B cell (primary cell): Measurements from ENCODE around the gene WFIKKN2. TPM values are rescaled to one million over a fixed set of nuclear protein-coding genes. Genes with fewer than 3 reads are reported as not detected.

ENCODE experiments used
- ATAC-seq: fragments of 200-7000 bp; cut with Tn5 transposase; one replicate; pipeline ENCODE4 v1.10.0; 2021; ENCODE audit warnings: low read depth, mild to moderate bottlenecking, moderate number of reproducible peaks, moderate library complexity
- CTCF ChIA-PET: fragments of 350-600 bp; sonication (Branson Sonifier 250); formaldehyde crosslinking; loops from one replicate; lab custom pipeline; 2021; ENCODE audit warnings: antibody characterized with exemption, inconsistent platforms; lab: Charles Lee
- POLR2A ChIA-PET: fragments of 350-600 bp; sonication (Branson Sonifier 250); formaldehyde crosslinking; loops from one replicate; lab custom pipeline; 2021; ENCODE audit warnings: antibody characterized with exemption; lab: Charles Lee
- DNase-seq: peaks from one replicate; pipeline ENCODE4 v3.0.0; 2013
- H2AFZ ChIP-seq: 2 replicates; pipeline ENCODE4 v1.6.1; 2012; ENCODE audit warnings: mild to moderate bottlenecking, low read depth, low read length; ENCODE audit not compliant: insufficient read depth, poor library complexity, severe bottlenecking
- H3K27ac ChIP-seq, 2 donors: 1 replicate in 1 of 2; 2 replicates in 1 of 2; pipeline ENCODE4 v1.5.1; 2012 to 2013; ENCODE audit warnings: low read length in 2 of 2, mild to moderate bottlenecking in 2 of 2, moderate library complexity in 1 of 2
- H3K27me3 ChIP-seq, 4 experiments: fragments of 200-600 bp in 1 of 4; sonication (generic) in 1 of 4; replicated peaks in 1 of 4; 1 replicate in 2 of 4; 2 replicates in 2 of 4; pipeline versions ENCODE4 v1.6.1 to v1.7.0; 2013 to 2016; ENCODE audit warnings: low read length in 3 of 4, mild to moderate bottlenecking in 2 of 4, mixed read lengths in 1 of 4, moderate library complexity in 1 of 4; ENCODE audit not compliant: insufficient read depth in 4 of 4, control insufficient read depth in 3 of 4; ENCODE audit errors: control extremely low read depth in 1 of 4
- H3K36me3 ChIP-seq, 2 experiments: replicated peaks in 1 of 2; 1 replicate in 1 of 2; 2 replicates in 1 of 2; pipeline versions ENCODE4 v1.6.1 to v1.7.1; 2013; ENCODE audit warnings: low read length in 1 of 2; ENCODE audit not compliant: insufficient read depth in 2 of 2, control insufficient read depth in 1 of 2; ENCODE audit errors: control extremely low read depth in 1 of 2, extremely low read depth in 1 of 2
- H3K4me1 ChIP-seq, 2 donors: fragments of 200-600 bp in 1 of 2; sonication (generic) in 1 of 2; 1 replicate in 1 of 2; 2 replicates in 1 of 2; pipeline versions ENCODE4 v1.5.1 to v1.6.1; 2013 to 2017; ENCODE audit warnings: low read length in 2 of 2; ENCODE audit not compliant: control insufficient read depth in 2 of 2, insufficient read depth in 2 of 2
- H3K4me2 ChIP-seq: replicated peaks from 2 replicates; pipeline ENCODE3; 2012; ENCODE audit warnings: mild to moderate bottlenecking, low read depth, low read length; ENCODE audit not compliant: poor library complexity, severe bottlenecking
- H3K4me3 ChIP-seq, 5 experiments: fragments of 200-600 bp in 1 of 5; sonication (generic) in 1 of 5; 1 replicate in 3 of 5; 2 replicates in 2 of 5; pipeline versions ENCODE4 v1.5.1 to v1.7.0; 2011 to 2016; ENCODE audit warnings: low read length in 4 of 5, mild to moderate bottlenecking in 4 of 5, low read depth in 2 of 5, control low read depth in 1 of 5, moderate library complexity in 1 of 5; ENCODE audit not compliant: insufficient read depth in 1 of 5; ENCODE audit errors: control extremely low read depth in 1 of 5, extremely low read depth in 1 of 5
- H3K79me2 ChIP-seq: fragments of 200-600 bp; sonication (generic); one replicate; pipeline ENCODE4 v1.6.0; 2016; ENCODE audit warnings: low read length; ENCODE audit not compliant: control insufficient read depth, insufficient read depth
- H3K9ac ChIP-seq: fragments of 200-600 bp; sonication (generic); 2 replicates; pipeline ENCODE4 v1.6.1; 2017; ENCODE audit warnings: mild to moderate bottlenecking, low read length, moderate library complexity
- H3K9me3 ChIP-seq, 3 donors: one replicate each; pipeline versions ENCODE4 v1.6.1 to v1.7.1; 2013; ENCODE audit warnings: low read length in 2 of 3; ENCODE audit not compliant: control insufficient read depth in 2 of 3, insufficient read depth in 1 of 3; ENCODE audit errors: control extremely low read depth in 1 of 3
- H4K20me1 ChIP-seq: 2 replicates; pipeline ENCODE4 v1.6.0; 2012; ENCODE audit warnings: mild to moderate bottlenecking, low read length; ENCODE audit not compliant: insufficient read depth, control insufficient read depth, poor library complexity, severe bottlenecking
- H3K27ac Mint-ChIP-seq: one replicate; pipeline ENCODE4 v1.8.0; 2021; ENCODE audit warnings: mixed read lengths
- H3K27me3 Mint-ChIP-seq: one replicate; pipeline ENCODE4 v1.8.0; 2021; ENCODE audit warnings: mixed read lengths
- H3K4me1 Mint-ChIP-seq: one replicate; pipeline ENCODE4 v1.8.0; 2021; ENCODE audit warnings: mixed read lengths
- H3K4me3 Mint-ChIP-seq: one replicate; pipeline ENCODE4 v1.8.0; 2021; ENCODE audit warnings: mixed read lengths
- H3K9me3 Mint-ChIP-seq: one replicate; pipeline ENCODE4 v1.8.0; 2022; ENCODE audit warnings: mixed read lengths; ENCODE audit not compliant: insufficient read depth
- EZH2 ChIP-seq: IDR thresholded peaks from 2 replicates; pipeline ENCODE4 v1.6.1; 2012; ENCODE audit warnings: borderline replicate concordance, low read depth, mild to moderate bottlenecking, moderate library complexity, low read length; ENCODE audit not compliant: insufficient read depth, poor library complexity, severe bottlenecking
- WGBS: methylation state at CpG from one replicate; pipeline ENCODE4 v1.1.5; 2013; ENCODE audit warnings: missing lambda C conversion rate; ENCODE audit not compliant: insufficient coverage; 5-methylcytosine and 5-hydroxymethylcytosine counted together
- intact Hi-C: fragments of 100-400 bp; cut with micrococcal nuclease; formaldehyde crosslinking; loops from one replicate; pipeline ENCODE4 v1.10.0; 2022
- polyA plus RNA-seq: library from polyadenylated mRNA; depleted of rRNA; stranded (reverse); fragments of >200 nt; gene quantifications from 2 replicates; pipeline ENCODE4 v1.2.3, GENCODE V29; 2012
- total RNA-seq, 2 donors: library from RNA; stranded (reverse); fragments of 120-200 nt in 1 of 2; gene quantifications; 1 replicate in 1 of 2; 2 replicates in 1 of 2; pipeline versions ENCODE4 v1.2.3 to v1.2.4, GENCODE V29; 2013 to 2022
- TF ChIP-seq, protein P1 (sequence below): fragments of 200-600 bp; IDR thresholded peaks from one replicate; pipeline ENCODE4 v1.8.0; 2022; ENCODE audit warnings: antibody characterized with exemption, mild to moderate bottlenecking

WFIKKN2 gene
- total and polyA plus RNA-seq, 2 donors (not counting 1 experiment from before 2014, with no cell fraction given): not detected

DNA sequence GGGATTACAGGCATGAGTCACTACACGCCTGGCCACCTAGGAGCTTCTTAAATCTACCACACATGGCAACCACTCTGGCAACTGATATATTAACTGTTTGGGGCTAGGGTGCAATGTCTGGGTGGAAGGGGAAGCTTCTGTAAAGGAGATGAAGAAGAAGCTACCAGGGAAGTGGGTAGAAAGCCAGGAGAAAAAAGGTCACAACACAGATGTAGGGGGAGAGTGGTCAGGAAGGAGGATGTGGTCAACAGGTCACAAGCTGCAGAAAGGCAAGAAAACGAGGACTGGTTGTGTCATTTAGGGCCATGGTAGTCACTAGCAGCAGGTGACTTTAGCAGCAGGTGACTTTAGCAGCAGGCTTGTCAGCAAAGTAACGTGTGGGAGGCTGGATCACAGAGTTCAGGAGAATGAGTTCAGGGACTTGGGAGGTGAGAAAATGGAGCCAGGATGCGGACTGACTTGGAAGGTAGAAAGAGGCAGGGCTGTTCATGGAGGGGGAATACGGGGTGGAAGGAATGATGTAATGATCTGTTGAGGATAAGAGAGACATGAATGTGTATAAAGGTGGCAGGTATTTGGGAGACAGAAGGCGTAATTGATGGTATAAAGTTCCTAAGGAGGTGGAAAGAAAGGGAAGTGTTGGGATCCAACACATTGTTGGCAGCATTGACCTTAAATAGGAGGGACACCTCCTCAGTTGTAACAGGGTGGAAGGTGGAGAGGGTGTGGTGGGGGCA is 16.3 kb upstream of the WFIKKN2 start:
- Mint-ChIP-seq H3K27ac (no peak overlapping the region), H3K4me3 (no peak overlapping the region), H3K4me1 (peaks cover 5% of the 10 kb centered on the region), H3K9me3 (peaks cover 6% of the 10 kb centered on the region), H3K27me3 (peaks cover 32% of the 10 kb centered on the region)
- no peak for TF ChIP-seq EZH2
- TF ChIP-seq, protein P1, sequence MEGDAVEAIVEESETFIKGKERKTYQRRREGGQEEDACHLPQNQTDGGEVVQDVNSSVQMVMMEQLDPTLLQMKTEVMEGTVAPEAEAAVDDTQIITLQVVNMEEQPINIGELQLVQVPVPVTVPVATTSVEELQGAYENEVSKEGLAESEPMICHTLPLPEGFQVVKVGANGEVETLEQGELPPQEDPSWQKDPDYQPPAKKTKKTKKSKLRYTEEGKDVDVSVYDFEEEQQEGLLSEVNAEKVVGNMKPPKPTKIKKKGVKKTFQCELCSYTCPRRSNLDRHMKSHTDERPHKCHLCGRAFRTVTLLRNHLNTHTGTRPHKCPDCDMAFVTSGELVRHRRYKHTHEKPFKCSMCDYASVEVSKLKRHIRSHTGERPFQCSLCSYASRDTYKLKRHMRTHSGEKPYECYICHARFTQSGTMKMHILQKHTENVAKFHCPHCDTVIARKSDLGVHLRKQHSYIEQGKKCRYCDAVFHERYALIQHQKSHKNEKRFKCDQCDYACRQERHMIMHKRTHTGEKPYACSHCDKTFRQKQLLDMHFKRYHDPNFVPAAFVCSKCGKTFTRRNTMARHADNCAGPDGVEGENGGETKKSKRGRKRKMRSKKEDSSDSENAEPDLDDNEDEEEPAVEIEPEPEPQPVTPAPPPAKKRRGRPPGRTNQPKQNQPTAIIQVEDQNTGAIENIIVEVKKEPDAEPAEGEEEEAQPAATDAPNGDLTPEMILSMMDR: no peak
- ChIA-PET CTCF (interaction anchor here (1.1 to 2.3 kb wide), 3 partner anchors 13 to 65 kb away, joined by 3 to 12 read pairs (median 6); no protein-coding TSS in a partner anchor), POLR2A (no interaction called here)
- H3K27me3 ChIP-seq: peaks cover 0 to 8% (median 4%) of the 10 kb centered on the region in 4 experiments
- DNase-seq (no peak), ATAC-seq (no peak)
- no peaks in the 10 kb centered on the region for H3K9me3 ChIP-seq
- no peaks in the 10 kb centered on the region for H3K36me3 ChIP-seq
- H4K20me1 ChIP-seq: no peaks in the 10 kb centered on the region
- no peak overlapping the region for H3K4me2 ChIP-seq
- H3K4me3 ChIP-seq: no peak overlapping the region
- intact Hi-C loops: no loop called here
- no peak overlapping the region for H3K27ac ChIP-seq
- H3K79me2 ChIP-seq: no peaks in the 10 kb centered on the region
- peaks cover 0 to 7% of the 10 kb centered on the region in 2 donors for H3K4me1 ChIP-seq
- H2AFZ ChIP-seq: no peak overlapping the region
- WGBS: 68% methylated on average over 4 of the region's 6 CpGs
- H3K9ac ChIP-seq: no peak overlapping the region

DNA sequence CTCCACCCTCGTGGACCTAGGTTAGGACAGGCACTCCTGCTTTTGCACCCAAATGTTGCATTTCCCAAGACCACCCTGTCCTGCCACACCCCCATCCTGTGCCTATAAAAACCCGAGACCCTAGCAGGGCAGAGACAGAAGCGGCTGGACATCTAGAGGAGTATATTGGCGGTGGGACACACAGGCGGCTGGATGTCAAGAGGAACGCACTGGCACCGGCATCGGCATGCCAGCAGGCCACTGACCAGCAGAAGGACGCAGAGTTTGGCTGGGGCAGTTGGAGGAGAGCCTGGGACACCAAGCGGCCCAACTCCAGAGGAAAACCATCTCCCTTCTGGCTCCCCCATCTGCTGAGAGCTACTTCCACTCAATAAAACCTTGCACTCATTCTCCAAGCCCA is 14.7 kb upstream of the WFIKKN2 start:
- H3K9me3 Mint-ChIP-seq: peaks cover 4% of the 10 kb centered on the region
- H3K4me1 ChIP-seq: peaks cover 0 to 7% of the 10 kb centered on the region in 2 donors

More for the DNA sequence above, 14.7 kb upstream of the WFIKKN2 start:
- Histone ChIP-seq H3K79me2 (no peaks in the 10 kb centered on the region), H3K4me2 (no peak overlapping the region), H2AFZ (no peak overlapping the region), H4K20me1 (no peaks in the 10 kb centered on the region), H3K4me3 (no peak overlapping the region), H3K9me3 (no peaks in the 10 kb centered on the region), H3K27ac (no peak overlapping the region), H3K9ac (no peak overlapping the region), H3K27me3 (peaks cover 0 to 8% (median 4%) of the 10 kb centered on the region in 4 experiments), H3K36me3 (no peaks in the 10 kb centered on the region)
- no peak for ATAC-seq
- intact Hi-C loops: no loop called here
- DNase-seq: no peak
- 75% methylated on average over 4 of the region's 10 CpGs for WGBS
- no peak for TF ChIP-seq EZH2
- TF ChIP-seq, protein P1: no peak
- peaks cover 31% of the 10 kb centered on the region for H3K27me3 Mint-ChIP-seq
- H3K4me3 Mint-ChIP-seq: no peak overlapping the region
- POLR2A ChIA-PET: no interaction called here
- H3K27ac Mint-ChIP-seq: no peak overlapping the region
- CTCF ChIA-PET: no interaction called here
- peaks cover 5% of the 10 kb centered on the region for H3K4me1 Mint-ChIP-seq
